ENCODE data around the gene CNTNAP2. TPM values are rescaled to one million over a fixed set of nuclear protein-coding genes. Genes with fewer than 3 reads are reported as not detected.

The CNTNAP2 gene
- total and polyA plus RNA-seq, 3 experiments from 2014 or later, result not detected

GRCh38 chr7:147912946-147913638 lies 1796.5 kb downstream of the CNTNAP2 start:
- Histone ChIP-seq H3K36me3 (ENCODE audit: insufficient read depth, low read length) (no peaks in the 10 kb centered on the region), H3K9me3 (ENCODE audit: low read length) (no peaks in the 10 kb centered on the region), H3K4me1 (ENCODE audit: insufficient read depth, low read length) (no peaks in the 10 kb centered on the region), H3K27me3 (ENCODE audit: insufficient read depth, low read length, poor library complexity, severe bottlenecking) (no peaks in the 10 kb centered on the region), H3K27ac (ENCODE audit: low read depth, low read length) (no peak overlapping the region), H3K4me3 (ENCODE audit: low read length) (no peak overlapping the region)
- CTCF ChIA-PET, result no interaction called here
- POLR2A ChIA-PET, result no interaction called here
- no peaks in the 10 kb centered on the region for H3K4me1 Mint-ChIP-seq
- H3K4me3 Mint-ChIP-seq, result no peak overlapping the region
- no peak for DNase-seq
- H3K27ac Mint-ChIP-seq, result no peak overlapping the region
- H3K36me3 Mint-ChIP-seq, result no peaks in the 10 kb centered on the region
- H3K9me3 Mint-ChIP-seq, result peaks cover 0 to 4% (median 2%) of the 10 kb centered on the region in 5 donors
- no peaks in the 10 kb centered on the region for H3K27me3 Mint-ChIP-seq

GRCh38 chr7:147915781-147916180 lies 1799.2 kb downstream of the CNTNAP2 start:
- Mint-ChIP-seq H3K9me3 (peaks cover 0 to 4% (median 2%) of the 10 kb centered on the region in 5 donors), H3K4me3 (no peak overlapping the region), H3K27me3 (no peaks in the 10 kb centered on the region), H3K36me3 (no peaks in the 10 kb centered on the region), H3K4me1 (no peaks in the 10 kb centered on the region), H3K27ac (no peak overlapping the region)
- no peaks in the 10 kb centered on the region for H3K4me1 ChIP-seq (ENCODE audit: insufficient read depth, low read length)
- H3K9me3 ChIP-seq (ENCODE audit: low read length), result no peaks in the 10 kb centered on the region
- POLR2A ChIA-PET, result no interaction called here
- no peak overlapping the region for H3K4me3 ChIP-seq (ENCODE audit: low read length)
- no peaks in the 10 kb centered on the region for H3K36me3 ChIP-seq (ENCODE audit: insufficient read depth, low read length)
- H3K27me3 ChIP-seq (ENCODE audit: insufficient read depth, low read length, poor library complexity, severe bottlenecking), result no peaks in the 10 kb centered on the region
- DNase-seq, result no peak
- CTCF ChIA-PET, result no interaction called here
- no peak overlapping the region for H3K27ac ChIP-seq (ENCODE audit: low read depth, low read length)

GRCh38 chr7:147916573-147916972 lies 1800.0 kb downstream of the CNTNAP2 start:
- Mint-ChIP-seq H3K36me3 (no peaks in the 10 kb centered on the region), H3K27me3 (no peaks in the 10 kb centered on the region), H3K4me3 (no peak overlapping the region), H3K27ac (no peak overlapping the region), H3K9me3 (peaks cover 0 to 4% (median 2%) of the 10 kb centered on the region in 5 donors), H3K4me1 (no peaks in the 10 kb centered on the region)
- CTCF ChIA-PET, result no interaction called here
- POLR2A ChIA-PET, result no interaction called here
- no peak for DNase-seq
- Histone ChIP-seq H3K36me3 (ENCODE audit: insufficient read depth, low read length) (no peaks in the 10 kb centered on the region), H3K27me3 (ENCODE audit: insufficient read depth, low read length, poor library complexity, severe bottlenecking) (no peaks in the 10 kb centered on the region), H3K9me3 (ENCODE audit: low read length) (no peaks in the 10 kb centered on the region), H3K27ac (ENCODE audit: low read depth, low read length) (no peak overlapping the region), H3K4me3 (ENCODE audit: low read length) (no peak overlapping the region), H3K4me1 (ENCODE audit: insufficient read depth, low read length) (no peaks in the 10 kb centered on the region)

- Mint-ChIP-seq H3K4me3 (no peak overlapping the region), H3K4me1 (no peaks in the 10 kb centered on the region), H3K36me3 (no peaks in the 10 kb centered on the region), H3K27ac (no peak overlapping the region), H3K27me3 (no peaks in the 10 kb centered on the region), H3K9me3 (peaks cover 0 to 10% (median 3%) of the 10 kb centered on the region in 5 donors)
- CTCF ChIA-PET, result no interaction called here
- no peak overlapping the region for H3K4me3 ChIP-seq (ENCODE audit: low read length)
- no peaks in the 10 kb centered on the region for H3K27me3 ChIP-seq (ENCODE audit: insufficient read depth, low read length, poor library complexity, severe bottlenecking)
- POLR2A ChIA-PET, result no interaction called here
- H3K36me3 ChIP-seq (ENCODE audit: insufficient read depth, low read length), result no peaks in the 10 kb centered on the region
- no peaks in the 10 kb centered on the region for H3K4me1 ChIP-seq (ENCODE audit: insufficient read depth, low read length)
- no peaks in the 10 kb centered on the region for H3K9me3 ChIP-seq (ENCODE audit: low read length)
- DNase-seq, result no peak
- H3K27ac ChIP-seq (ENCODE audit: low read depth, low read length), result no peak overlapping the region
Measured at GRCh38 chr7:147923841-147924240, 1807.2 kb downstream of the CNTNAP2 start.

DNA sequence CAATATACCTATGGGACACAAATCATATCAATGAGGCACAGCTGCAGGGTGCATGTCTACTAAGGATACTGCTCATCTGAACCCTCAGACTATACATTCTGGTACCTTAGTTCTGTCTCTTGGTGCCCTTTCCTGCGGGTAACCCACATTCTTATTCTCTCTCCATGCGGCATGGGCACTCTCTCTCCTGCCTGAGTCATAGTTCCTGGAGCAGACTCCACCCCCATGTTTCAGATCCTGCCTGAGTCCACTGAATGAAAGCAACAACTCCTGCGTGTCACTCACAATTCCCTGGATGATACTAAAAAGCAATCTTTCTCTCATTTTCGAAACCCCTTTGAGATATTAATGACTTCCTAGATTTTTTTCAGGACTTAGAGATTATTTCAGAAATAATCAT lies 1820.8 kb downstream of the CNTNAP2 start:
- Mint-ChIP-seq H3K27ac (no peak overlapping the region), H3K4me3 (no peak overlapping the region), H3K36me3 (no peaks in the 10 kb centered on the region), H3K4me1 (no peaks in the 10 kb centered on the region), H3K9me3 (peaks cover 2 to 17% (median 6%) of the 10 kb centered on the region in 5 donors), H3K27me3 (no peaks in the 10 kb centered on the region)
- ChIA-PET POLR2A (no interaction called here), CTCF (interaction anchor here (0.8 kb wide), 1 partner anchor 12 kb away, joined by 3 read pairs; no protein-coding TSS in a partner anchor)
- H3K36me3 ChIP-seq (ENCODE audit: insufficient read depth, low read length), result no peaks in the 10 kb centered on the region
- no peaks in the 10 kb centered on the region for H3K4me1 ChIP-seq (ENCODE audit: insufficient read depth, low read length)
- no peaks in the 10 kb centered on the region for H3K9me3 ChIP-seq (ENCODE audit: low read length)
- no peak overlapping the region for H3K27ac ChIP-seq (ENCODE audit: low read depth, low read length)
- no peak overlapping the region for H3K4me3 ChIP-seq (ENCODE audit: low read length)
- no peak for DNase-seq
- H3K27me3 ChIP-seq (ENCODE audit: insufficient read depth, low read length, poor library complexity, severe bottlenecking), result no peaks in the 10 kb centered on the region

- ChIA-PET POLR2A (no interaction called here), CTCF (no interaction called here)
- no peak for DNase-seq
- H3K4me3 Mint-ChIP-seq, result no peak overlapping the region
- no peak overlapping the region for H3K27ac ChIP-seq (ENCODE audit: low read depth, low read length)
- H3K27ac Mint-ChIP-seq, result no peak overlapping the region
- no peaks in the 10 kb centered on the region for H3K4me1 ChIP-seq (ENCODE audit: insufficient read depth, low read length)
- H3K9me3 Mint-ChIP-seq, result peaks cover 0 to 9% (median 6%) of the 10 kb centered on the region in 5 donors
- no peaks in the 10 kb centered on the region for H3K9me3 ChIP-seq (ENCODE audit: low read length)
- no peaks in the 10 kb centered on the region for H3K36me3 ChIP-seq (ENCODE audit: insufficient read depth, low read length)
- no peaks in the 10 kb centered on the region for H3K4me1 Mint-ChIP-seq
- no peak overlapping the region for H3K4me3 ChIP-seq (ENCODE audit: low read length)
- H3K36me3 Mint-ChIP-seq, result no peaks in the 10 kb centered on the region
- H3K27me3 ChIP-seq (ENCODE audit: insufficient read depth, low read length, poor library complexity, severe bottlenecking), result no peaks in the 10 kb centered on the region
- no peaks in the 10 kb centered on the region for H3K27me3 Mint-ChIP-seq
Measured at GRCh38 chr7:147941381-147941780, 1824.8 kb downstream of the CNTNAP2 start.

- no peaks in the 10 kb centered on the region for H3K27me3 ChIP-seq (ENCODE audit: insufficient read depth, low read length, poor library complexity, severe bottlenecking)
- H3K4me1 ChIP-seq (ENCODE audit: insufficient read depth, low read length), result no peaks in the 10 kb centered on the region
- no peak for DNase-seq
- H3K36me3 ChIP-seq (ENCODE audit: insufficient read depth, low read length), result no peaks in the 10 kb centered on the region
- ChIA-PET CTCF (no interaction called here), POLR2A (no interaction called here)
- H3K4me3 ChIP-seq (ENCODE audit: low read length), result no peak overlapping the region
- Mint-ChIP-seq H3K27ac (no peak overlapping the region), H3K4me1 (no peaks in the 10 kb centered on the region), H3K36me3 (no peaks in the 10 kb centered on the region), H3K27me3 (no peaks in the 10 kb centered on the region), H3K9me3 (peaks cover 1 to 7% (median 4%) of the 10 kb centered on the region in 5 donors), H3K4me3 (no peak overlapping the region)
- H3K27ac ChIP-seq (ENCODE audit: low read depth, low read length), result no peak overlapping the region
- no peaks in the 10 kb centered on the region for H3K9me3 ChIP-seq (ENCODE audit: low read length)
Measured at GRCh38 chr7:147944321-147944720, 1827.7 kb downstream of the CNTNAP2 start.

- no peak overlapping the region for H3K27ac ChIP-seq (ENCODE audit: low read depth, low read length)
- Mint-ChIP-seq H3K36me3 (peaks cover 0 to 1% (median 0%) of the 10 kb centered on the region in 3 donors), H3K4me1 (no peaks in the 10 kb centered on the region), H3K9me3 (peaks cover 0 to 8% (median 4%) of the 10 kb centered on the region in 5 donors), H3K27me3 (no peaks in the 10 kb centered on the region), H3K4me3 (no peak overlapping the region), H3K27ac (no peak overlapping the region)
- no peaks in the 10 kb centered on the region for H3K27me3 ChIP-seq (ENCODE audit: insufficient read depth, low read length, poor library complexity, severe bottlenecking)
- H3K4me3 ChIP-seq (ENCODE audit: low read length), result no peak overlapping the region
- CTCF ChIA-PET, result no interaction called here
- no peaks in the 10 kb centered on the region for H3K36me3 ChIP-seq (ENCODE audit: insufficient read depth, low read length)
- H3K9me3 ChIP-seq (ENCODE audit: low read length), result no peaks in the 10 kb centered on the region
- POLR2A ChIA-PET, result no interaction called here
- DNase-seq, result no peak
- no peaks in the 10 kb centered on the region for H3K4me1 ChIP-seq (ENCODE audit: insufficient read depth, low read length)
Measured at GRCh38 chr7:147952918-147953317, 1836.3 kb downstream of the CNTNAP2 start.

Measured in CD8-positive, alpha-beta memory T cell (primary cell).